CD14-positive monocyte (primary cell): Measurements from ENCODE around the gene CHRNB2. TPM values are rescaled to one million over a fixed set of nuclear protein-coding genes. Genes with fewer than 3 reads are reported as not detected.

Experiments
- DNase-seq, 3 donors: peaks; one replicate each; pipeline ENCODE4 v3.0.0-alpha.2; 2011 to 2022
- H2AFZ ChIP-seq: 2 replicates; pipeline ENCODE4 v1.6.0; 2012; ENCODE audit warnings: mild to moderate bottlenecking, low read depth, low read length, inconsistent platforms; ENCODE audit not compliant: insufficient read depth, poor library complexity, severe bottlenecking
- H3K27ac ChIP-seq, 2 donors: 1 replicate in 1 of 2; 2 replicates in 1 of 2; pipeline ENCODE4 v1.5.1; 2012 to 2013; ENCODE audit warnings: low read length in 2 of 2, control low read depth in 1 of 2, inconsistent platforms in 1 of 2, low read depth in 1 of 2, mild to moderate bottlenecking in 1 of 2
- H3K27me3 ChIP-seq, 2 donors: one replicate each; pipeline versions ENCODE4 v1.6.0 to v1.6.1; 2011 to 2013; ENCODE audit warnings: low read length in 2 of 2; ENCODE audit not compliant: control insufficient read depth in 2 of 2, insufficient read depth in 2 of 2
- H3K36me3 ChIP-seq, 2 donors: replicated peaks in 1 of 2; 1 replicate in 1 of 2; 2 replicates in 1 of 2; pipeline versions ENCODE4 v1.5.1 to v1.6.1; 2012 to 2013; ENCODE audit warnings: low read length in 2 of 2, control low read depth in 1 of 2, inconsistent platforms in 1 of 2, mild to moderate bottlenecking in 1 of 2; ENCODE audit not compliant: insufficient read depth in 2 of 2, control insufficient read depth in 1 of 2
- H3K4me1 ChIP-seq, 2 donors: 1 replicate in 1 of 2; 2 replicates in 1 of 2; pipeline versions ENCODE4 v1.5.1 to v1.6.1; 2012 to 2013; ENCODE audit warnings: low read length in 2 of 2, control low read depth in 1 of 2, inconsistent platforms in 1 of 2, mild to moderate bottlenecking in 1 of 2, moderate library complexity in 1 of 2; ENCODE audit not compliant: insufficient read depth in 2 of 2, control insufficient read depth in 1 of 2
- H3K4me2 ChIP-seq: replicated peaks from 2 replicates; pipeline ENCODE3; 2012; ENCODE audit warnings: low read length, moderate library complexity, mild to moderate bottlenecking; ENCODE audit not compliant: poor library complexity, severe bottlenecking; ENCODE audit errors: extremely low read depth
- H3K4me3 ChIP-seq, 3 experiments: fragments of 200-600 bp in 1 of 3; sonication (generic) in 1 of 3; replicated peaks in 1 of 3; 1 replicate in 2 of 3; 2 replicates in 1 of 3; pipeline ENCODE4 v1.5.1; 2011 to 2013; ENCODE audit warnings: low read length in 3 of 3, mild to moderate bottlenecking in 3 of 3, control low read depth in 2 of 3, low read depth in 2 of 3, inconsistent platforms in 1 of 3, moderate library complexity in 1 of 3
- H3K79me2 ChIP-seq: 2 replicates; pipeline ENCODE4 v1.6.0; 2012; ENCODE audit warnings: mild to moderate bottlenecking, control low read depth, inconsistent platforms, low read length, moderate library complexity; ENCODE audit not compliant: insufficient read depth
- H3K9ac ChIP-seq: 2 replicates; pipeline ENCODE4 v1.6.0; 2017; ENCODE audit warnings: low read length, mild to moderate bottlenecking; ENCODE audit not compliant: insufficient read depth, poor library complexity, severe bottlenecking
- H3K9me3 ChIP-seq, 2 donors: replicated peaks in 1 of 2; 1 replicate in 1 of 2; 2 replicates in 1 of 2; pipeline versions ENCODE4 v1.5.1 to v1.6.1; 2012 to 2013; ENCODE audit warnings: low read length in 2 of 2, control low read depth in 1 of 2; ENCODE audit not compliant: control insufficient read depth in 1 of 2, insufficient read depth in 1 of 2
- H4K20me1 ChIP-seq: 2 replicates; pipeline ENCODE4 v1.6.0; 2012; ENCODE audit warnings: mild to moderate bottlenecking, low read length, control low read depth, moderate library complexity; ENCODE audit not compliant: insufficient read depth
- H3K27ac Mint-ChIP-seq, 7 donors: one replicate each; pipeline ENCODE4 v1.8.0; 2020; ENCODE audit warnings: mild to moderate bottlenecking in 7 of 7, mixed read lengths in 7 of 7, moderate library complexity in 6 of 7, inconsistent platforms in 2 of 7
- H3K27me3 Mint-ChIP-seq, 3 donors: one replicate each; pipeline ENCODE4 v1.8.0; 2021 to 2022; ENCODE audit warnings: low read depth in 3 of 3, mild to moderate bottlenecking in 3 of 3, mixed read lengths in 3 of 3, moderate library complexity in 3 of 3, inconsistent platforms in 1 of 3
- H3K36me3 Mint-ChIP-seq, 2 donors: one replicate each; pipeline ENCODE4 v1.8.0; 2020; ENCODE audit warnings: mixed read lengths in 2 of 2, inconsistent platforms in 1 of 2, mild to moderate bottlenecking in 1 of 2
- H3K4me1 Mint-ChIP-seq: one replicate; pipeline ENCODE4 v1.8.0; 2020; ENCODE audit warnings: mild to moderate bottlenecking, mixed read lengths
- H3K4me3 Mint-ChIP-seq, 2 donors: one replicate each; pipeline ENCODE4 v1.8.0; 2020; ENCODE audit warnings: mild to moderate bottlenecking in 2 of 2, mixed read lengths in 2 of 2, moderate library complexity in 1 of 2
- H3K9me3 Mint-ChIP-seq, 7 donors: one replicate each; pipeline ENCODE4 v1.8.0; 2020 to 2022; ENCODE audit warnings: mixed read lengths in 7 of 7, mild to moderate bottlenecking in 6 of 7, moderate library complexity in 6 of 7, inconsistent platforms in 2 of 7
- CTCF ChIP-seq: fragments of 200-600 bp; IDR thresholded peaks from one replicate; pipeline ENCODE4 v1.8.0; 2022; ENCODE audit warnings: antibody characterized with exemption, mild to moderate bottlenecking
- WGBS: methylation state at CpG from one replicate; pipeline ENCODE4 v1.1.5; 2013; ENCODE audit warnings: missing lambda C conversion rate; ENCODE audit not compliant: insufficient coverage; 5-methylcytosine and 5-hydroxymethylcytosine counted together
- intact Hi-C, 2 donors: fragments of 100-400 bp; cut with micrococcal nuclease; formaldehyde crosslinking; loops; one replicate each; pipeline versions ENCODE4 v1.15.0 to v1.15.1; 2023
- polyA plus RNA-seq, 3 donors: library from polyadenylated mRNA; depleted of rRNA in 1 of 3; unstranded in 2 of 3; stranded (reverse) in 1 of 3; fragments of 300-500 nt in 2 of 3; fragments of >200 nt in 1 of 3; fragmentation: Illumina TruSeq in 2 of 3; gene quantifications; 1 replicate in 2 of 3; 2 replicates in 1 of 3; pipeline ENCODE4 v1.2.3, GENCODE V29; 2012 to 2021

CHRNB2 gene
- polyA plus RNA-seq, 3 donors = 0.05 TPM; not detected in 2

GRCh38 chr1:154623358-154623757 is 55.8 kb downstream of the CHRNB2 start:
- Mint-ChIP-seq H3K27me3 (peaks cover 0 to 5% (median 0%) of the 10 kb centered on the region in 3 donors), H3K9me3 (peaks cover 0 to 2% (median 0%) of the 10 kb centered on the region in 7 donors), H3K36me3 (peaks cover 16 to 30% of the 10 kb centered on the region in 2 donors), H3K4me3 (no peak overlapping the region), H3K27ac (peak overlapping the region; percentile 63 to 89 (median 78)), H3K4me1 (peaks cover 43% of the 10 kb centered on the region)
- no peak overlapping the region for H2AFZ ChIP-seq
- no peaks in the 10 kb centered on the region for H3K9me3 ChIP-seq
- WGBS = no CpG with 5 or more reads among the region's 3 CpGs
- peaks cover 0 to 13% of the 10 kb centered on the region in 2 donors for H3K36me3 ChIP-seq
- H3K9ac ChIP-seq = no peak overlapping the region
- no peak overlapping the region for H3K4me3 ChIP-seq
- TF ChIP-seq CTCF = no peak
- H3K4me2 ChIP-seq = peak overlapping the region; percentile 7
- peaks cover 27 to 29% of the 10 kb centered on the region in 2 donors for H3K4me1 ChIP-seq
- intact Hi-C loops = no loop called here
- peaks cover 91% of the 10 kb centered on the region for H3K79me2 ChIP-seq
- DNase-seq = peak; percentile 57 to 78 (median 58)
- peaks cover 15% of the 10 kb centered on the region for H4K20me1 ChIP-seq
- no peaks in the 10 kb centered on the region for H3K27me3 ChIP-seq
- H3K27ac ChIP-seq = peak overlapping the region; percentile 30 to 46

GRCh38 chr1:154624746-154625643 is 57.4 kb downstream of the CHRNB2 start:
- Histone ChIP-seq H3K27me3 (no peaks in the 10 kb centered on the region), H4K20me1 (peaks cover 15% of the 10 kb centered on the region), H2AFZ (no peak overlapping the region), H3K4me1 (peaks cover 27 to 29% of the 10 kb centered on the region in 2 donors), H3K27ac (peak overlapping the region in 1 of 2 donors; percentile 52), H3K4me2 (no peak overlapping the region), H3K36me3 (peaks cover 0 to 7% of the 10 kb centered on the region in 2 donors), H3K79me2 (peaks cover 77% of the 10 kb centered on the region), H3K4me3 (no peak overlapping the region), H3K9ac (no peak overlapping the region), H3K9me3 (no peaks in the 10 kb centered on the region)
- Mint-ChIP-seq H3K4me3 (no peak overlapping the region), H3K9me3 (peaks cover 0 to 4% (median 2%) of the 10 kb centered on the region in 7 donors), H3K4me1 (peaks cover 37% of the 10 kb centered on the region), H3K36me3 (peaks cover 11 to 22% of the 10 kb centered on the region in 2 donors), H3K27me3 (peaks cover 0 to 7% (median 0%) of the 10 kb centered on the region in 3 donors), H3K27ac (peak overlapping the region in 2 of 7 donors; percentile 1 to 10)
- DNase-seq = no peak
- no peak for TF ChIP-seq CTCF
- intact Hi-C loops = no loop called here
- 100% methylated on average over 7 of the region's 8 CpGs for WGBS
